ENCODE data around the gene TRNP1. TPM values are rescaled to one million over a fixed set of nuclear protein-coding genes. Genes with fewer than 3 reads are reported as not detected.

TRNP1 gene
- polyA plus RNA-seq, 1 experiment: 68.9 TPM

GRCh38 chr1:26971590-26971989, 21.9 kb upstream of the TRNP1 start:
- ChIA-PET CTCF (interaction anchor here (1.0 to 1.4 kb wide), 3 partner anchors 10 to 74 kb away, joined by 3 to 4 read pairs (median 3); no protein-coding TSS in a partner anchor), POLR2A (interaction anchor here (1.0 kb wide), 1 partner anchor 10 kb away, joined by 3 read pairs; no protein-coding TSS in a partner anchor)
- TF ChIP-seq CTCF (IDR thresholded peaks at IDR 0.05; ENCODE audit: insufficient read depth, low read depth, low read length): no peak
- H3K4me3 ChIP-seq (ENCODE audit: low read depth, low read length): no peak overlapping the region
- no peaks in the 10 kb centered on the region for H3K36me3 ChIP-seq (ENCODE audit: control insufficient read depth, insufficient read depth, low read length)
- H3K27me3 ChIP-seq (ENCODE audit: control insufficient read depth, insufficient read depth, low read length): no peaks in the 10 kb centered on the region
- no peak for DNase-seq (ENCODE audit: low read depth)

GRCh38 chr1:26972390-26972789, 21.1 kb upstream of the TRNP1 start:
- no peaks in the 10 kb centered on the region for H3K27me3 ChIP-seq (ENCODE audit: control insufficient read depth, insufficient read depth, low read length)
- ChIA-PET POLR2A (interaction anchor here (1.0 kb wide), 1 partner anchor 10 kb away, joined by 3 read pairs; no protein-coding TSS in a partner anchor), CTCF (interaction anchor here (1.0 to 1.4 kb wide), 3 partner anchors 10 to 73 kb away, joined by 3 to 4 read pairs (median 3); no protein-coding TSS in a partner anchor)
- H3K36me3 ChIP-seq (ENCODE audit: control insufficient read depth, insufficient read depth, low read length): no peaks in the 10 kb centered on the region
- no peak for TF ChIP-seq CTCF (IDR thresholded peaks at IDR 0.05; ENCODE audit: insufficient read depth, low read depth, low read length)
- no peak for DNase-seq (ENCODE audit: low read depth)
- H3K4me3 ChIP-seq (ENCODE audit: low read depth, low read length): no peak overlapping the region

- CTCF ChIA-PET: interaction anchor here (1.0 to 1.4 kb wide), 3 partner anchors 12 to 73 kb away, joined by 3 to 5 read pairs (median 4); no protein-coding TSS in a partner anchor
- DNase-seq (ENCODE audit: low read depth): no peak
- no peak for TF ChIP-seq CTCF (IDR thresholded peaks at IDR 0.05; ENCODE audit: insufficient read depth, low read depth, low read length)
- POLR2A ChIA-PET: interaction anchor here (1.0 kb wide), 1 partner anchor 11 kb away, joined by 3 read pairs; no protein-coding TSS in a partner anchor
- no peak overlapping the region for H3K4me3 ChIP-seq (ENCODE audit: low read depth, low read length)
- no peaks in the 10 kb centered on the region for H3K36me3 ChIP-seq (ENCODE audit: control insufficient read depth, insufficient read depth, low read length)
- H3K27me3 ChIP-seq (ENCODE audit: control insufficient read depth, insufficient read depth, low read length): no peaks in the 10 kb centered on the region
Observed at GRCh38 chr1:26972821-26973220, 20.7 kb upstream of the TRNP1 start.

- TF ChIP-seq CTCF (IDR thresholded peaks at IDR 0.05; ENCODE audit: insufficient read depth, low read depth, low read length): no peak
- CTCF ChIA-PET: interaction anchor here (1.2 to 3.6 kb wide), 2 partner anchors 10 to 21 kb away, joined by 4 to 12 read pairs; no protein-coding TSS in a partner anchor
- H3K4me3 ChIP-seq (ENCODE audit: low read depth, low read length): no peak overlapping the region
- no peaks in the 10 kb centered on the region for H3K36me3 ChIP-seq (ENCODE audit: control insufficient read depth, insufficient read depth, low read length)
- DNase-seq (ENCODE audit: low read depth): no peak
- POLR2A ChIA-PET: no interaction called here
- H3K27me3 ChIP-seq (ENCODE audit: control insufficient read depth, insufficient read depth, low read length): no peaks in the 10 kb centered on the region
Observed at GRCh38 chr1:26976621-26977510, 16.6 kb upstream of the TRNP1 start.

- CTCF ChIA-PET: interaction anchor here (0.8 kb wide), 1 partner anchor 64 kb away, joined by 3 read pairs; no protein-coding TSS in a partner anchor
- POLR2A ChIA-PET: no interaction called here
- no peak for DNase-seq (ENCODE audit: low read depth)
Observed at GRCh38 chr1:26978901-26979300, 14.6 kb upstream of the TRNP1 start.

More at GRCh38 chr1:26978901-26979300, 14.6 kb upstream of the TRNP1 start:
- Histone ChIP-seq H3K27me3 (ENCODE audit: control insufficient read depth, insufficient read depth, low read length) (no peaks in the 10 kb centered on the region), H3K4me3 (ENCODE audit: low read depth, low read length) (no peak overlapping the region), H3K36me3 (ENCODE audit: control insufficient read depth, insufficient read depth, low read length) (no peaks in the 10 kb centered on the region)
- TF ChIP-seq CTCF (IDR thresholded peaks at IDR 0.05; ENCODE audit: insufficient read depth, low read depth, low read length): no peak

Measured in BJ (cell line).